HEK293 (cell line): Measurements from ENCODE around the gene ZNF184.

Experiments used
- CTCF ChIA-PET: fragments of 350-600 bp; formaldehyde crosslinking; extraction: SDS; loops from one replicate; lab custom pipeline; 2021; ENCODE audit warnings: antibody characterized with exemption; lab: Yijun Ruan, JAX
- POLR2A ChIA-PET: fragments of 300-600 bp; formaldehyde crosslinking; extraction: SDS; loops from one replicate; lab custom pipeline; 2020; ENCODE audit warnings: antibody characterized with exemption, inconsistent platforms; lab: Yijun Ruan, JAX
- H3K27ac ChIP-seq: fragments of 200-500 bp; sonication (Bioruptor generic); 2 replicates; pipeline ENCODE4 v1.5.1; 2014; ENCODE audit warnings: low read depth, low read length, control low read depth, inconsistent platforms; ENCODE audit errors: extremely low read depth
- H3K36me3 ChIP-seq, 2 experiments: fragments of 200-500 bp in 1 of 2; sonication (Bioruptor generic) in 1 of 2; 1 replicate in 1 of 2; 2 replicates in 1 of 2; pipeline ENCODE4 v1.5.1; 2014 to 2017; ENCODE audit warnings: inconsistent platforms in 2 of 2, low read length in 2 of 2; ENCODE audit not compliant: control insufficient read depth in 2 of 2, insufficient read depth in 1 of 2
- H3K4me1 ChIP-seq: fragments of 200-500 bp; sonication (Bioruptor generic); 2 replicates; pipeline ENCODE4 v1.5.1; 2014; ENCODE audit warnings: mild to moderate bottlenecking, low read length, inconsistent platforms; ENCODE audit not compliant: control insufficient read depth, insufficient read depth
- H3K4me3 ChIP-seq: 2 replicates; pipeline ENCODE4 v1.5.1; 2011; ENCODE audit warnings: low read depth, mild to moderate bottlenecking, control low read depth, low read length, moderate library complexity
- H3K9me3 ChIP-seq: fragments of 200-500 bp; sonication (Bioruptor generic); 2 replicates; pipeline ENCODE4 v1.5.1; 2014; ENCODE audit warnings: low read depth, low read length, inconsistent platforms; ENCODE audit not compliant: control insufficient read depth, insufficient read depth
- GLI2 ChIP-seq: fragments of 450-650 bp; formaldehyde crosslinking; IDR thresholded peaks from 2 replicates; pipeline ENCODE4; 2017; ENCODE audit warnings: missing biosample characterization, missing genetic modification characterization, low read depth, borderline replicate concordance
- GLIS2 ChIP-seq: fragments of 450-650 bp; formaldehyde crosslinking; IDR thresholded peaks from 2 replicates; pipeline ENCODE4 v1.5.1; 2016; ENCODE audit warnings: missing biosample characterization, missing genetic modification characterization
- KLF17 ChIP-seq: fragments of 450-650 bp; formaldehyde crosslinking; IDR thresholded peaks from 2 replicates; pipeline ENCODE4 v1.5.1; 2016; ENCODE audit warnings: missing biosample characterization, missing genetic modification characterization
- OSR2 ChIP-seq: fragments of 450-650 bp; formaldehyde crosslinking; IDR thresholded peaks from 2 replicates; pipeline ENCODE4 v1.5.1; 2016; ENCODE audit warnings: missing biosample characterization, missing genetic modification characterization
- REPIN1 ChIP-seq: fragments of 450-650 bp; formaldehyde crosslinking; IDR thresholded peaks from 2 replicates; pipeline ENCODE4 v1.5.1; 2017; ENCODE audit warnings: missing biosample characterization, missing genetic modification characterization, low read depth
- SALL2 ChIP-seq: fragments of 450-650 bp; formaldehyde crosslinking; IDR thresholded peaks from 2 replicates; pipeline ENCODE4 v1.5.0; 2017; ENCODE audit warnings: missing biosample characterization, mild to moderate bottlenecking, missing genetic modification characterization, borderline replicate concordance
- SCRT1 ChIP-seq: fragments of 450-650 bp; formaldehyde crosslinking; IDR thresholded peaks from 2 replicates; pipeline ENCODE4 v1.5.1; 2016; ENCODE audit warnings: missing biosample characterization, missing genetic modification characterization, borderline replicate concordance
- YY1 ChIP-seq: fragments of 450-650 bp; formaldehyde crosslinking; IDR thresholded peaks from 2 replicates; pipeline ENCODE4 v1.5.1; 2018; ENCODE audit warnings: missing biosample characterization, missing genetic modification characterization
- ZBTB17 ChIP-seq: fragments of 450-650 bp; formaldehyde crosslinking; IDR thresholded peaks from 2 replicates; pipeline ENCODE4 v1.5.1; 2016; ENCODE audit warnings: missing biosample characterization, missing genetic modification characterization
- ZBTB44 ChIP-seq: fragments of 450-650 bp; IDR thresholded peaks from 2 replicates; pipeline ENCODE4 v1.5.1; 2018; ENCODE audit warnings: missing biosample characterization, mild to moderate bottlenecking, missing genetic modification characterization
- ZEB2 ChIP-seq: fragments of 450-650 bp; formaldehyde crosslinking; IDR thresholded peaks from 2 replicates; pipeline ENCODE4 v1.5.1; 2016; ENCODE audit warnings: missing biosample characterization, missing genetic modification characterization
- ZFP37 ChIP-seq: fragments of 450-650 bp; formaldehyde crosslinking; IDR thresholded peaks from 2 replicates; pipeline ENCODE4 v1.5.1; 2016; ENCODE audit warnings: missing biosample characterization, missing genetic modification characterization
- ZNF114 ChIP-seq: fragments of 450-650 bp; formaldehyde crosslinking; IDR thresholded peaks from 2 replicates; pipeline ENCODE4 v1.5.0; 2017; ENCODE audit warnings: missing biosample characterization, missing genetic modification characterization
- ZNF2 ChIP-seq: fragments of 450-650 bp; formaldehyde crosslinking; IDR thresholded peaks from 2 replicates; pipeline ENCODE4 v1.5.1; 2016; ENCODE audit warnings: missing biosample characterization, missing genetic modification characterization
- ZNF280D ChIP-seq: fragments of 450-650 bp; formaldehyde crosslinking; IDR thresholded peaks from 2 replicates; pipeline ENCODE4 v1.5.1; 2016; ENCODE audit warnings: missing biosample characterization, missing genetic modification characterization
- ZNF350 ChIP-seq: fragments of 450-650 bp; formaldehyde crosslinking; IDR thresholded peaks from 2 replicates; pipeline ENCODE4 v1.5.0; 2017; ENCODE audit warnings: missing biosample characterization, mild to moderate bottlenecking, missing genetic modification characterization
- ZNF362 ChIP-seq: fragments of 450-650 bp; formaldehyde crosslinking; IDR thresholded peaks from 2 replicates; pipeline ENCODE4 v1.5.1; 2016; ENCODE audit warnings: missing biosample characterization, missing genetic modification characterization
- ZNF433 ChIP-seq: fragments of 450-650 bp; formaldehyde crosslinking; IDR thresholded peaks from 2 replicates; pipeline ENCODE4 v1.5.1; 2016; ENCODE audit warnings: missing biosample characterization, missing genetic modification characterization, low read depth
- ZNF521 ChIP-seq: fragments of 450-650 bp; formaldehyde crosslinking; IDR thresholded peaks from 2 replicates; pipeline ENCODE4 v1.5.1; 2017; ENCODE audit warnings: missing biosample characterization, mild to moderate bottlenecking, missing genetic modification characterization
- ZNF561 ChIP-seq: fragments of 450-650 bp; IDR thresholded peaks from 2 replicates; pipeline ENCODE4 v1.5.1; 2018; ENCODE audit warnings: missing biosample characterization, missing genetic modification characterization, borderline replicate concordance
- ZNF600 ChIP-seq: fragments of 450-650 bp; formaldehyde crosslinking; IDR thresholded peaks from 2 replicates; pipeline ENCODE4 v1.5.1; 2016; ENCODE audit warnings: missing biosample characterization, missing genetic modification characterization
- ZNF660 ChIP-seq: fragments of 450-650 bp; IDR thresholded peaks from 2 replicates; pipeline ENCODE4 v1.5.1; 2018; ENCODE audit warnings: missing biosample characterization, mild to moderate bottlenecking, missing genetic modification characterization
- ZSCAN16 ChIP-seq: fragments of 450-650 bp; formaldehyde crosslinking; IDR thresholded peaks from 2 replicates; pipeline ENCODE4 v1.5.1; 2016; ENCODE audit warnings: missing biosample characterization, missing genetic modification characterization
- ZSCAN23 ChIP-seq: fragments of 450-650 bp; formaldehyde crosslinking; IDR thresholded peaks from 2 replicates; pipeline ENCODE4 v1.5.1; 2016; ENCODE audit warnings: missing biosample characterization, missing genetic modification characterization

Gene ZNF184

GRCh38 chr6:27507041-27507956 lies 34.4 kb upstream of the ZNF184 start:
- no peak overlapping the region for H3K4me3 ChIP-seq
- H3K4me1 ChIP-seq = no peaks in the 10 kb centered on the region
- CTCF ChIA-PET = interaction anchor here (0.6 to 4.2 kb wide), 8 partner anchors 9 to 245 kb away, joined by 3 to 24 read pairs (median 4); partner anchors contain the start of gene ZNF184
- TF ChIP-seq ZNF362 (tag by site-specific recombination) (0 out of 2 replicates have a peak, but pooled peaks have one; percentile 29), ZNF433 (tag by site-specific recombination) (no peak), GLI2 (no peak), SALL2 (no peak), ZNF521 (tag by site-specific recombination) (no peak), GLIS2 (tag by site-specific recombination) (no peak), ZNF114 (tag by site-specific recombination) (no peak), ZNF350 (tag by site-specific recombination) (no peak)
- H3K27ac ChIP-seq = no peak overlapping the region
- H3K9me3 ChIP-seq = no peaks in the 10 kb centered on the region
- POLR2A ChIA-PET = interaction anchor here (1.1 to 1.2 kb wide), 2 partner anchors 12 to 386 kb away, joined by 3 read pairs; a partner anchor contains a TSS
- no peaks in the 10 kb centered on the region for H3K36me3 ChIP-seq

- Histone ChIP-seq H3K4me3 (no peak overlapping the region), H3K27ac (no peak overlapping the region), H3K4me1 (no peaks in the 10 kb centered on the region), H3K36me3 (no peaks in the 10 kb centered on the region), H3K9me3 (no peaks in the 10 kb centered on the region)
- ChIA-PET CTCF (interaction anchor here (0.6 to 4.2 kb wide), 9 partner anchors 9 to 317 kb away, joined by 3 to 24 read pairs (median 4); partner anchors contain the start of gene ZNF184), POLR2A (interaction anchor here (0.5 to 0.6 kb wide), 2 partner anchors 329 to 386 kb away, joined by 3 read pairs; no protein-coding TSS in a partner anchor)
- TF ChIP-seq ZNF2 (tag by site-specific recombination) (peak; percentile 93), ZSCAN16 (tag by site-specific recombination) (0 out of 2 replicates have a peak, but pooled peaks have one; percentile 41), ZSCAN23 (tag by site-specific recombination) (peak; percentile 64), ZBTB17 (tag by site-specific recombination) (peak; percentile 99), YY1 (tag by site-specific recombination) (peak; percentile 34; the same call in 1 of the 2 replicates), ZNF280D (peak; percentile 73), OSR2 (tag by site-specific recombination) (peak; percentile 49), REPIN1 (tag by site-specific recombination) (0 out of 2 replicates have a peak, but pooled peaks have one; percentile 68), ZEB2 (tag by site-specific recombination) (peak; percentile 98), SCRT1 (peak; percentile 70; the same call in 1 of the 2 replicates), ZNF600 (tag by site-specific recombination) (peak; percentile 98), ZNF660 (tag by site-specific recombination) (peak; percentile 99), ZFP37 (tag by site-specific recombination) (peak; percentile 92), ZNF561 (tag by site-specific recombination) (peak; percentile 97), ZBTB44 (peak; percentile 79), KLF17 (tag by site-specific recombination) (peak; percentile 65)
Measured at GRCh38 chr6:27505209-27506027, 32.5 kb upstream of the ZNF184 start.
